ENCODE results near the gene TMEM247.
A peak's percentile ranks its signal among the peaks of the same experiment; 100 is the strongest.

The TMEM247 gene

DNA sequence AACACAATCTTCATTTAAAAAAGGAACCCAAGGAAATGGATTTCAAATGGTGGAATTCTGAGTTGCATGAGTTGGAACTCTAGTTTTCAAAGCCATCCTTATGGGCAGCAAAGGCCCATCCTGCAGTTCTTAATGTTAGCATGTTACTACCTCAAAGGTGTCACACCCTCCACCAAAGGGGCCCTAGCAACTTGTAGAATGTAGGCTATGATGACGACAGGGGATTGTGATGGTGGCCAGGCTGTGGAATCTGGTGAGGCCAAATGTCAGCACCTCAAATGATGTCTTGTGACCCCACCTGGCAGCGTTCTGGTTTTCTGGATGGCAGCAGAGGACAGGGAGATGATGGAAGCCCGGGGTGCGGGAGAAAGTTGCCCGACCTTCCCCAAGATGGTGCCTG lies at the start of gene TMEM247:
TSS of gene TMEM247 (plus strand) at position 301 of the 400 bp plus-strand sequence.
- in situ Hi-C loops (cut with HindIII; ENCODE audit: low sequenced_read_pairs): no loop called here
- no peak within 1 kb of the TSS for H3K4me3 ChIP-seq (ENCODE audit: low read depth, low read length)
- TF ChIP-seq, protein P1, sequence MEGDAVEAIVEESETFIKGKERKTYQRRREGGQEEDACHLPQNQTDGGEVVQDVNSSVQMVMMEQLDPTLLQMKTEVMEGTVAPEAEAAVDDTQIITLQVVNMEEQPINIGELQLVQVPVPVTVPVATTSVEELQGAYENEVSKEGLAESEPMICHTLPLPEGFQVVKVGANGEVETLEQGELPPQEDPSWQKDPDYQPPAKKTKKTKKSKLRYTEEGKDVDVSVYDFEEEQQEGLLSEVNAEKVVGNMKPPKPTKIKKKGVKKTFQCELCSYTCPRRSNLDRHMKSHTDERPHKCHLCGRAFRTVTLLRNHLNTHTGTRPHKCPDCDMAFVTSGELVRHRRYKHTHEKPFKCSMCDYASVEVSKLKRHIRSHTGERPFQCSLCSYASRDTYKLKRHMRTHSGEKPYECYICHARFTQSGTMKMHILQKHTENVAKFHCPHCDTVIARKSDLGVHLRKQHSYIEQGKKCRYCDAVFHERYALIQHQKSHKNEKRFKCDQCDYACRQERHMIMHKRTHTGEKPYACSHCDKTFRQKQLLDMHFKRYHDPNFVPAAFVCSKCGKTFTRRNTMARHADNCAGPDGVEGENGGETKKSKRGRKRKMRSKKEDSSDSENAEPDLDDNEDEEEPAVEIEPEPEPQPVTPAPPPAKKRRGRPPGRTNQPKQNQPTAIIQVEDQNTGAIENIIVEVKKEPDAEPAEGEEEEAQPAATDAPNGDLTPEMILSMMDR (IDR thresholded peaks at IDR 0.05; ENCODE audit: low read depth, low read length, missing control alignments): no peak
- no peak for DNase-seq (ENCODE audit: low read depth)

DNA sequence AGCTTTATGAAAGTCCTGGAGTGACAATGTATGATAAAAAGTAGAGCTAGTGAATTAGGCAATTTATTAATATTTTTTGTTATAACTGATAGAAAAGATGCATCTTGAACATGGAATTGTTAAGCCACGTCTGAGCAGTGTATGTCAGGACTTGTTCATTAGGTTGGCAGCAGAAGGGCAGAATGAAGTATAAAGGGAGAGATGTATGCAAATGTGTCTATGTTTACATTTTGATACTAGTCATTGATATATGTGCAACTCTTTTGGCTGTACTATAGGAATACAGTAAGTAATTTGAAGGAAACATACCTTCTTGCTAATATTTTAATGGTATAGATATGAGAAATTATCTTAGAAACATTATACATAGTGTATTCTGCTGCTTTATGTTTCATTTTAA lies 49.0 kb upstream of the TMEM247 start:
- TF ChIP-seq, protein P1 (IDR thresholded peaks at IDR 0.05; ENCODE audit: low read depth, low read length, missing control alignments): no peak
- no peak for DNase-seq (ENCODE audit: low read depth)
- H3K4me3 ChIP-seq (ENCODE audit: low read depth, low read length): no peak overlapping the region
- in situ Hi-C loops (cut with HindIII; ENCODE audit: low sequenced_read_pairs): no loop called here

DNA sequence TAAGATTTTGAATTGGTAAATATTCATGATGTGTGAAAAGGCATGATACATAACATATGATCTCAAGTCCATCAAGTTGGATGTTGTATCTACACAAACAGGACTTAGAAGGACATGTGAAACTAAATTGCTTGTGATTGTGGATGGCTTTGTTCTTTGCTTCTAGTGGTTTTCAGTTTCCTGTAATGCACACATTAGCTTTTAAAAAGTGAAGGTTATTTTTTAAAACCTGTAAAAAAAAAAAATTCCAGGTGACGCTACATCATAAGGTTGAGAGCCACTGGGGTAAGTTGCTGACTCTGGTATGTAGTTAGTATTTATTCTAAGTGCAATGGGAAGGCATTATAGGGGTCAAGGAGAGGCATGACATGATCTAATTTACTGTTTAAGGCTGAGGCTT lies 48.4 kb upstream of the TMEM247 start:
- no peak overlapping the region for H3K4me3 ChIP-seq (ENCODE audit: low read depth, low read length)
- in situ Hi-C loops (cut with HindIII; ENCODE audit: low sequenced_read_pairs): no loop called here
- no peak for DNase-seq (ENCODE audit: low read depth)
- TF ChIP-seq, protein P1 (IDR thresholded peaks at IDR 0.05; ENCODE audit: low read depth, low read length, missing control alignments): no peak

DNA sequence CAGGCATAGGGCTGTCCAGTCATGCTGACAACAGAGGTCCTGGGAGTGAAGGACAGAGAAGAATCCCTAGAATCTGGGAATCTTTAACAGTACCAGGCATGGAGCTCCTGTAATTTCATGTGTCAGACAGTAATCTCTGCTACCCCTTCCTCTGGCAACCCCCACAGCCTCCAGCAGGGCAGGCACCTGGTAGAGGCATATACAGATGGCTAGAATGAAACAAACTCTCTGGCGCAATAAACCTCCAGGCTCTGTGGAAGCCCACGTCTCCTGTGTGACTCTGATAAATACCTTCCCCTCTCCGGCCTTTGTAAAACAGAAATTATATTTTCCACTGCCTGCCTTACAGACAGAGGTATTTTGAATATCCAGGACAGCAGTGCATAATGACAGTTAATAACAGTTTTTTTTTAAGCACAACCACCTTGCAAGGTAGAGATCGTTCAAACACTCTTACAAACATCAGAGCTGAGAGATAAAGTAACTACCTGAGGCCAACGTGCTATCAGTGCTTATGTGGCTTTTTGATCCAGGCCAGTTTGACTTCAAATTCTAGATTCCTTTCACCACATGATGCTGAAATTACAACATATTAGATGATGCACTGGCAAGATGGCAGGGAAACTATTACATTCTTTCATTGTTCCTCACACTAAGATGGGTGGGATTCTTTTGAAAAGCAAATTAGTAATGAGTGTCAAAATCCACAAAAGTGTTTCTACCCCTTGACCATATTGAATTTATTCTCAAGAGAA lies 47.7 kb upstream of the TMEM247 start:
- H3K4me3 ChIP-seq (ENCODE audit: low read depth, low read length): no peak overlapping the region
- in situ Hi-C loops (cut with HindIII; ENCODE audit: low sequenced_read_pairs): no loop called here
- TF ChIP-seq, protein P1 (IDR thresholded peaks at IDR 0.05; ENCODE audit: low read depth, low read length, missing control alignments): no peak
- DNase-seq (ENCODE audit: low read depth): no peak

DNA sequence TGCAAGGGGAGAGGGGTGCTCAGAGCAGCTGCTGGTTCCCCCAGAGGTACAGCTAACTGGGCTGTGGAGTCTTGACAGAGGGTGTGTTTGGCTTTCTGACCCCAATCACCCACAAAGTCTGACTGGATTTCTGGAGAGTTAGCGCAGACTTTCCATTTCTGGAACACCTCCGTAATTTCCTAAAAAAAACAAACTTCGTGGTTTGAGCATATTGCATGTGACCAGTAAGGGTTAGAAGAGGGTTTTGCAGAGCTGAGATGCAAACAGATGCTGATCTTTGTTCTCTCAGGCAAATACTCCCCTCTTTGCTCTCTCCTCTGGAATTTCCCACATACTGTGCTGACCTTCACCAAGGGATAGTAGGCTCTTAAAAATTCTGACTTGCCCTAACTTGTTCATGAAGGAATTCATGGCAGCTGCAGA lies 44.5 kb upstream of the TMEM247 start:
- TF ChIP-seq, protein P1 (IDR thresholded peaks at IDR 0.05; ENCODE audit: low read depth, low read length, missing control alignments): no peak
- DNase-seq (ENCODE audit: low read depth): peak; percentile 51
- no peak overlapping the region for H3K4me3 ChIP-seq (ENCODE audit: low read depth, low read length)
- in situ Hi-C loops (cut with HindIII; ENCODE audit: low sequenced_read_pairs): no loop called here

DNA sequence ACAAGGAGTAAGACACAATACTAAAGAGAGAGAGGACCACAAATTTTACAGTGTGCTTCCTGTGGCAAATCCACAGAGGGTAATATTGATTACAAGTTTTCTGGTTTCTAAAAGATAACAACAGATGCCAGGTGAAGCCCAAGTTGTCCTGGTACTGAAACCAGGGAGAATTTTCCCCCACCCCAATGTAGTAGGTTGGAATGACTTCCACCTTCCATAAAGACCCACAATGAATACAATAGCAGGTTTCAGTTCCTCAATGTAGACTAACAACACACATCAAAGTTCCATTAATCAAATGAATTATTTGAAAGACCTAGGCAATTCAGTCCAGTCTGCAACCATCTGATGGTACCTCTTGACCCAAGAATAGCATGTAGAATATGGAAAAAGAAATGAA lies 44.0 kb upstream of the TMEM247 start:
- TF ChIP-seq, protein P1 (IDR thresholded peaks at IDR 0.05; ENCODE audit: low read depth, low read length, missing control alignments): no peak
- in situ Hi-C loops (cut with HindIII; ENCODE audit: low sequenced_read_pairs): no loop called here
- DNase-seq (ENCODE audit: low read depth): no peak
- H3K4me3 ChIP-seq (ENCODE audit: low read depth, low read length): no peak overlapping the region

All from astrocyte of the cerebellum (primary cell).